Fibroblast of villous mesenchyme (primary cell): ENCODE data around the gene RUVBL1. TPM values are rescaled to one million over a fixed set of nuclear protein-coding genes. Genes with fewer than 3 reads are reported as not detected.
A peak's percentile ranks its signal among the peaks of the same experiment; 100 is the strongest.

Source experiments
- DNase-seq: peaks from one replicate; pipeline ENCODE4 v3.0.0-alpha.2; 2010; ENCODE audit warnings: low read depth
- H3K4me3 ChIP-seq: 2 replicates; pipeline ENCODE4 v1.5.1; 2011; ENCODE audit warnings: low read depth, mild to moderate bottlenecking, low read length
- total RNA-seq: library from RNA; depleted of rRNA; stranded (reverse); fragments of >200 nt; gene quantifications from 2 replicates; pipeline ENCODE4 v1.2.3, GENCODE V29; 2012
- TF ChIP-seq, protein P1 (sequence below): IDR thresholded peaks from 2 replicates; pipeline ENCODE4 v1.5.1; 2012; ENCODE audit warnings: low read depth, mild to moderate bottlenecking, low read length; ENCODE audit not compliant: insufficient read depth

RUVBL1 gene
- total RNA-seq, 1 donor: 83.8 TPM

DNA sequence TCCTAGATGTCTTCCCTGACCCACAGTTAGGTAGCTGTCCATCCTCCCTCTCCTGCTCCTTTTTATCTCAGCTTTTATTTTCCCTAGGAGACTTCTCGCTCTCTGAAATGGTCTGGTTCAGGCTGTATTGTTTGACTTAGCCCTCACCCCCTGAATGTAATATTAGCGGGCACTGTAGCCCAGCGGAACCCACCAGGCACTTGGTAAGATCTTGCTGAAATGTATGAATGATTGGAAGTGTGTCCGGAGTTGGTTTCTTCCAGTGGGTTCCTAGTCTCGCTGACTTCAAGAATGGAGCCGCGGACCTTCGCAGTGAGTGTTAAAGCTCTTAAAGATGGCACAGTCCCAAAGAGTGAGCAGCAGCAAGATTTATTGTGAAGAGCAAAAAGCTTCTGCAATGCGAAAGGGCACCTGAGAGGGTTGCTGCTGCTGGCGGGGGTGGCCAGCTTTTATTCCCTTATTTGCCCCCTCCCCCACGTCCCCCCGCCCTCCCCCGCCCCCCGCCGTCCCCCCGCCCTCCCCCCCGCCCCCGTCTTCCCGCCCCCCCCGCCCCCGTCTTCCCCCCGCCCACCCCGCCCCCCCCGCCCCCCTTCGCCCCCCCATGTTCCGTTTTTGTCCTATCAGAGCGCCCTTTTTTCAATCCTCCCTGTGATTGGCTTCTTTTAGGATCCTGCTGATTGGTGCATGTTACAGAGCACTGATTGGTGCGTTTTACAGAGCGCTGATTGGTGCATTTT, 29.0 kb upstream of the RUVBL1 start:
- TF ChIP-seq, protein P1, sequence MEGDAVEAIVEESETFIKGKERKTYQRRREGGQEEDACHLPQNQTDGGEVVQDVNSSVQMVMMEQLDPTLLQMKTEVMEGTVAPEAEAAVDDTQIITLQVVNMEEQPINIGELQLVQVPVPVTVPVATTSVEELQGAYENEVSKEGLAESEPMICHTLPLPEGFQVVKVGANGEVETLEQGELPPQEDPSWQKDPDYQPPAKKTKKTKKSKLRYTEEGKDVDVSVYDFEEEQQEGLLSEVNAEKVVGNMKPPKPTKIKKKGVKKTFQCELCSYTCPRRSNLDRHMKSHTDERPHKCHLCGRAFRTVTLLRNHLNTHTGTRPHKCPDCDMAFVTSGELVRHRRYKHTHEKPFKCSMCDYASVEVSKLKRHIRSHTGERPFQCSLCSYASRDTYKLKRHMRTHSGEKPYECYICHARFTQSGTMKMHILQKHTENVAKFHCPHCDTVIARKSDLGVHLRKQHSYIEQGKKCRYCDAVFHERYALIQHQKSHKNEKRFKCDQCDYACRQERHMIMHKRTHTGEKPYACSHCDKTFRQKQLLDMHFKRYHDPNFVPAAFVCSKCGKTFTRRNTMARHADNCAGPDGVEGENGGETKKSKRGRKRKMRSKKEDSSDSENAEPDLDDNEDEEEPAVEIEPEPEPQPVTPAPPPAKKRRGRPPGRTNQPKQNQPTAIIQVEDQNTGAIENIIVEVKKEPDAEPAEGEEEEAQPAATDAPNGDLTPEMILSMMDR: no peak
- no peak for DNase-seq
- peak overlapping the region; percentile 75 for H3K4me3 ChIP-seq

DNA sequence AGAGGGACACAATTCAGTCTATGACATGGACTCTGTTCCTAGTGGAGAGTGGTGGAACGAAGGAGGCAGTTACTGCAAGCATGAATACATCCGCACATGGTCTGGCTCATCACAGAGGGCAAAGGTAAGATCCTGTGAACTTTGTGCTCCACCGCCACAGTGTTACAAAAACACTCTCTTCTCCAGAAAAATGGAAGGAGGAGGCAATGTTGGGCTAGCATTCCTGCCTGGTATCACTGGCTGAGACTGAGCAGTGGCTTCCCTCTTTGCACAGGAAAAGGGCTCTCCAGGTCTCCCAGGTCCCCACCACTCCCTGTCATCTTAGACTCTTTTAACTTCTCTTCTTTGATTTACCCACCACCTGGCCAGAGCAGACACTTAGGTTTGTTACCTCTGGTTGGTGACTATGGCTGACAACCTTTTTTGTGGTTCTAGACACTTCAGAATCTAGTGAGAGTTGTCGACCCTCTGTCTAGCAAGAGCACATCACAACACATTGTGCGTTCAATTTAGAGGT, 28.2 kb upstream of the RUVBL1 start:
- TF ChIP-seq, protein P1: no peak

DNA sequence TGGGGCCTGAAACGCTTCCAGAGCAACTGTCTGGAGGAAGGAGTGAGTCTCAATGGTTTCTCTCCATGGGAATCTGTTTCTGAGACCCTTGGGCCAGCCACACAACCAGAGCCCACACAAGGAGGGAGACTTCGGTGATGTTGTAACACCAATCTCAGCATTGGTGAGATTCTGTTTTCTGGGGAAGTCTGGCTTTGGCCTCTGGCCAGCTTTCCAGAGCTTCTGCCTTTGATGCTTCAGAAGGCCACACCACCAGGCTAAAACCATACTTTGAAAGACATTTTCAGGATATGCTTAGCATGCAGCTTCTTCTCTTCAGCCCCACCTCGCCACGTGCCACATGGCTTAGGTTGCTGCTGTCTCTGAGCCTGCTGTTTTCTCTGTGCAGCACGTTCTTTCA, 26.0 kb upstream of the RUVBL1 start:
- DNase-seq: peak; percentile 13
- TF ChIP-seq, protein P1: no peak
- H3K4me3 ChIP-seq: no peak overlapping the region

More for the DNA sequence above, 28.2 kb upstream of the RUVBL1 start:
- DNase-seq: no peak
- H3K4me3 ChIP-seq: no peak overlapping the region

DNA sequence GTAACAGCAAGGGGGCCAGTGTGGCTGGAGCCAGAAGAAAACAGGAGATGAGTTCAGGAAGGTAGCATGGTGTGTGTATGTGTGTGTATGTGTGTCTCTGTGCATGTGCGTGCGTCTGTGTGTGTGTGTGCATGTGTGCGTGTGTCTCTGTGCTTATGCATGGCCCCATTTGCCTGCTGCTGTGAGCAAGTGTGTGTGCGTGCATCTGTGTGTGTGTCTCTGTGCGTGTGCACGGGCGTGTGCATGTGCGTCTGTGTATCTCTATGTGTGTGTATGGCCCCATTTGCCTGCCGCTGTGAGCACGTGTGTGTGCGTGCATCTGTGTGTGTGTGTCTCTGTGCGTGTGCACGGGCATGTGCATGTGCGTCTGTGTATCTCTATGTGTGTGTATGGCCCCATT, 22.6 kb upstream of the RUVBL1 start:
- TF ChIP-seq, protein P1: no peak
- no peak overlapping the region for H3K4me3 ChIP-seq
- no peak for DNase-seq

DNA sequence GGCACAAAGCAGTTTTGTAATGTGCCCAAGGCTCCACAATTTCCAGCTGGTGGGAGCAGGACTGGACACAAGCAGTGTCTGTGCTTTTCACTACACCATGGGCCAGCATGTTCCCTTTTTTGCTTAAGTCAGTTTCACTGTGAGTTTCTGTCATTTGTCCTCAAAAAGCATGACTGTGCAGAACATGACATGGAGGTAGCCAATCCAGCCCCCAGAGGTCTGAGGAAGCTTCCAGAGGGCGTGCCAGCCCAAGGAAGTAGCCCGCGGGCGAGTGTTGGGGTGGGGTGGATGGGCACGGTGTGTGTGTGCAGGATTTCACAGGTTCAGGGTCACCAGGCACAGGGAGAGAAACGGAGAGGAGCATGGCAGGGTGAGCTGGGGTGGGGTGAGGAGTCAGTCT, 21.7 kb upstream of the RUVBL1 start:
- DNase-seq: no peak
- TF ChIP-seq, protein P1: no peak
- no peak overlapping the region for H3K4me3 ChIP-seq

DNA sequence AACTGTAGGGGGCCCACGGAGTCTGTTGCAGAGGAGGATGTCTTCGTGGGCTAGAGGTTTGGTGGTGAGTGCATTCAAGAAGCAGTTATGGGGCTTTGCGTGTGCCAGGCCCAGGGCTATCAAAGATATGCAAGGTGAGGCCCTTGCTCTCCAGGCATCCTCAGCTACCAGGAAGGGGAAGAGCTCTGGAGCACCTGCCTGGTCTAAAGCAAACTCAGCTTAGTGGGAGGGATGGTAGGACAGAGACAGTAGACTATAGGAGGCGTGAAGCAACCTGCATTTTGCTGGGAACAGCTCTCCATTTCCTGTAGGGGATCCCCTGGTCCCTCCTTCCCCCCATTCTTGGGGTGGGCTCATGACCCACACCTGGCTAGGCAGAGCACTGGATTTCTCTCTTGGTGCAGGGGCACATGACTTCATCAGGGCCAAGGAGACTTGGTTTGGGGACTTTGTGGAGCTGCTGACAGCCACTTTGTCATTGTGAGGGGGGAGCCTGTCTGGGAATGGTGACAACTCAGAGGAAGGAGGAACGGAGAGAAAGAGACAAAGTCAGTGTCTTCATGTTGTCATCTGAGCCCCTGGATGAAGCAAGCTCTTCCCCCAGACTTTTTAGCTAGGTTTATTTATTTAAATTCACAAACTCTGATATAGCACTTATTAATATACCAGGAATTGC, 21.0 kb upstream of the RUVBL1 start:
- TF ChIP-seq, protein P1: no peak
- no peak overlapping the region for H3K4me3 ChIP-seq
- DNase-seq: no peak
